ENCODE measurements around the gene DENND1A. TPM values are rescaled to one million over a fixed set of nuclear protein-coding genes. Genes with fewer than 3 reads are reported as not detected.

The DENND1A gene
- total RNA-seq, 1 donor from 2014 or later = 23.0 TPM

GRCh38 chr9:123370108-123370507 is 559.8 kb downstream of the DENND1A start:
- TF ChIP-seq, protein P1, sequence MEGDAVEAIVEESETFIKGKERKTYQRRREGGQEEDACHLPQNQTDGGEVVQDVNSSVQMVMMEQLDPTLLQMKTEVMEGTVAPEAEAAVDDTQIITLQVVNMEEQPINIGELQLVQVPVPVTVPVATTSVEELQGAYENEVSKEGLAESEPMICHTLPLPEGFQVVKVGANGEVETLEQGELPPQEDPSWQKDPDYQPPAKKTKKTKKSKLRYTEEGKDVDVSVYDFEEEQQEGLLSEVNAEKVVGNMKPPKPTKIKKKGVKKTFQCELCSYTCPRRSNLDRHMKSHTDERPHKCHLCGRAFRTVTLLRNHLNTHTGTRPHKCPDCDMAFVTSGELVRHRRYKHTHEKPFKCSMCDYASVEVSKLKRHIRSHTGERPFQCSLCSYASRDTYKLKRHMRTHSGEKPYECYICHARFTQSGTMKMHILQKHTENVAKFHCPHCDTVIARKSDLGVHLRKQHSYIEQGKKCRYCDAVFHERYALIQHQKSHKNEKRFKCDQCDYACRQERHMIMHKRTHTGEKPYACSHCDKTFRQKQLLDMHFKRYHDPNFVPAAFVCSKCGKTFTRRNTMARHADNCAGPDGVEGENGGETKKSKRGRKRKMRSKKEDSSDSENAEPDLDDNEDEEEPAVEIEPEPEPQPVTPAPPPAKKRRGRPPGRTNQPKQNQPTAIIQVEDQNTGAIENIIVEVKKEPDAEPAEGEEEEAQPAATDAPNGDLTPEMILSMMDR (IDR thresholded peaks at IDR 0.05) = no peak
- Histone ChIP-seq H3K27me3 (ENCODE audit: low read depth) (peaks cover 67% of the 10 kb centered on the region), H3K4me1 (no peaks in the 10 kb centered on the region), H3K9me3 (no peaks in the 10 kb centered on the region), H3K36me3 (no peaks in the 10 kb centered on the region), H3K27ac (no peak overlapping the region), H3K4me3 (no peak overlapping the region)
- no peak for DNase-seq
- no peak for ATAC-seq
- intact Hi-C loops (cut with DNase I) = no loop called here

DNA sequence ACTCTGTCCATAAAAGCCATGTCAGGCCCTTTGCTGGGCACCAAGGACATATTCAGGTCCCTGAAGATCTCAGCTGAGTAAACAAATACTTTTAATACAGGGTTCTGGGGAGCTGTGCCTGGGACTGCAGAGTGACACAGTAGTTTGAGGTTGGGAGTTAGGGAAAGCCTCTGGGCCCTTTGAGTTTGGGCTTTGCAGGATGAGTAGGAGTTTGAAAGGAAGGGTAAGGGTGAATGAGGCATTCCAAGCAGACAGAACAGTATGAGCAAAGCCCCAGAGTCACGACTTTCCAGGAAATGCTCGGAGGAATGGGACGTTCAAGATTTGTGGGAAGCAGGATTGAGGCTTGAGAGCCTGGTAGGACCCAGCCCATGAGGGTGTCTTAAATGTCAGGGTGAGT is 560.6 kb downstream of the DENND1A start:
- Histone ChIP-seq H3K4me3 (no peak overlapping the region), H3K27me3 (ENCODE audit: low read depth) (peaks cover 59% of the 10 kb centered on the region), H3K4me1 (no peaks in the 10 kb centered on the region), H3K36me3 (no peaks in the 10 kb centered on the region), H3K27ac (no peak overlapping the region), H3K9me3 (no peaks in the 10 kb centered on the region)
- ATAC-seq = no peak
- DNase-seq = no peak
- TF ChIP-seq, protein P1 (IDR thresholded peaks at IDR 0.05) = no peak
- intact Hi-C loops (cut with DNase I) = no loop called here

DNA sequence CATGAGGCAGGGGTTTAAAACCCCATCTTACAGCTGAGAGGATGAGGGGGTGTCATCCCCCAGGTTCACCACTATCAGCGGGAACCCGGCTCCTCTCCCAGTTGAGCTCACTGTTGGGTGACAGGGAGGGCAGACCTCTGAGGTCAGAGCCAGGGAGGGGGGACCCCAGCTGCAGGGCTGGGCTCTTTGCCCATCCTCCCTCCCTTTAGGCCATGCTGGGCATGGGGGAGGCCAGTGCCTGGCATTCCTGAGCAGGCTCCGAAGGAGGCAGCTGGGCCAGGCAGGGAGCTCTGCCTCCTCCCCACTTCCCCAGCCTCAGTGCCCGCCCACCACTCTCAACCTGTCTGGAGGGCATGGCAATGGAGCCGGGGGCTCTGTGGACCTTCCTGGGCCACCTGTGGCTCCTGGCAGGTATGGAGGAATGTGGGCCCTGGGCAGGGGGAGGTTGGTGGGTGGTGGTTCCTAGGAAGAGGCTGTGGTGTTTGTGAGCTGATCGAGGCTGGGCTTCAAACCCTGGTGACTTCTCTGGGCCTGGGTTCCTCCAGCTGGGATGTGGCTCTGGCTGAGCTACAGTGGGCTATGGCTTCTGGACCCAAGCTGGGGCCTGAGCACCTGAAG is 561.3 kb downstream of the DENND1A start:
- Histone ChIP-seq H3K27ac (no peak overlapping the region), H3K27me3 (ENCODE audit: low read depth) (peaks cover 53% of the 10 kb centered on the region), H3K4me3 (no peak overlapping the region), H3K9me3 (no peaks in the 10 kb centered on the region), H3K36me3 (no peaks in the 10 kb centered on the region), H3K4me1 (no peaks in the 10 kb centered on the region)
- TF ChIP-seq, protein P1 (IDR thresholded peaks at IDR 0.05) = no peak
- intact Hi-C loops (cut with DNase I) = no loop called here
- DNase-seq (no peak), ATAC-seq (no peak)

- DNase-seq (no peak), ATAC-seq (peak; percentile 45 to 63)
- Histone ChIP-seq H3K4me3 (no peak overlapping the region), H3K36me3 (no peaks in the 10 kb centered on the region), H3K9me3 (no peaks in the 10 kb centered on the region), H3K4me1 (no peaks in the 10 kb centered on the region), H3K27me3 (ENCODE audit: low read depth) (peaks cover 47% of the 10 kb centered on the region), H3K27ac (no peak overlapping the region)
- intact Hi-C loops (cut with DNase I) = no loop called here
- TF ChIP-seq, protein P1 (IDR thresholded peaks at IDR 0.05) = no peak
These were observed 561.9 kb downstream of the DENND1A start for GRCh38 chr9:123368023-123368422.

DNA sequence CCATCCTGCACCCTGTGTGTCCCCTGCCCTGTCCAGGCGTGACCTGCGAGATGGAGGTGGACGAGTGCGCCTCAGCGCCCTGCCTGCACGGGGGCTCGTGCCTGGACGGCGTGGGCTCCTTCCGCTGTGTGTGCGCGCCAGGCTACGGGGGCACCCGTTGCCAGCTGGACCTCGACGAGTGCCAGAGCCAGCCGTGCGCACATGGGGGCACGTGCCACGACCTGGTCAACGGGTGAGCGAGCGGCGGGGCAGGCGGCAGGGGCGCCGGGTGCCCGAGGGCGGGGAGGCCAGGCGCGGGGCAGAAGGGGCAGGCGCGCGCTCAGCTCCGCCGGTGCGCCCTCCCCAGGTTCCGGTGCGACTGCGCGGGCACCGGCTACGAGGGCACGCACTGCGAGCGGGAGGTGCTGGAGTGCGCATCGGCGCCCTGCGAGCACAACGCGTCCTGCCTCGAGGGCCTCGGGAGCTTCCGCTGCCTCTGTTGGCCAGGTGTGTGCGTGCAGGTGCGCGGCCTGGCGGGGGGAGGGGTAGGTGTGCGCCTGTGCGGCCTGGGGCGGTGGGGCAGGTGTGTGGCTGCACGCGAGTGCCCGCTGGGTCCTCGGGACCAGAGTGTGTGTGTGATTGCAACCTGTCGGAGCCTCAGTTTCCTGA is 563.9 kb downstream of the DENND1A start:
- TF ChIP-seq, protein P1 (IDR thresholded peaks at IDR 0.05) = no peak
- DNase-seq (peak; percentile 40), ATAC-seq (no peak)
- Histone ChIP-seq H3K9me3 (no peaks in the 10 kb centered on the region), H3K36me3 (no peaks in the 10 kb centered on the region), H3K4me3 (no peak overlapping the region), H3K27ac (no peak overlapping the region), H3K4me1 (no peaks in the 10 kb centered on the region), H3K27me3 (ENCODE audit: low read depth) (peaks cover 26% of the 10 kb centered on the region)
- intact Hi-C loops (cut with DNase I) = no loop called here

Measured in lower lobe of right lung (tissue), 2 donors.